IMR-90 (cell line): ENCODE data around the gene SERHL2. TPM values are rescaled to one million over a fixed set of nuclear protein-coding genes. Genes with fewer than 3 reads are reported as not detected.

Experiments
- ATAC-seq: fragments of 200-7000 bp; cut with Tn5 transposase; 2 replicates; pipeline ENCODE4 v1.9.1; 2020; ENCODE audit warnings: low read depth, mild to moderate bottlenecking, moderate library complexity
- BruUV-seq: library from RNA; stranded (reverse); fragments of 400-500 nt; replicated peaks from 2 replicates; lab custom pipeline; 2021; lab: Mats Ljungman, UMichigan
- CTCF ChIA-PET: fragments of 300-600 bp; formaldehyde crosslinking; extraction: SDS; loops from one replicate; lab custom pipeline; 2021; ENCODE audit warnings: antibody characterized with exemption; lab: Yijun Ruan, JAX
- POLR2A ChIA-PET: fragments of 300-600 bp; sonication (Branson Sonifier 250); formaldehyde crosslinking; loops from one replicate; lab custom pipeline; 2022; ENCODE audit warnings: antibody characterized with exemption; ENCODE audit not compliant: unreplicated experiment; lab: Charles Lee
- DNase-seq: peaks from one replicate; pipeline ENCODE4 v3.0.0; 2013
- H2AFZ ChIP-seq: replicated peaks from 2 replicates; pipeline ENCODE3; 2013; ENCODE audit warnings: low read length, mild to moderate bottlenecking; ENCODE audit not compliant: poor library complexity
- H2AK5ac ChIP-seq: 2 replicates; pipeline ENCODE4 v1.6.1; 2013; ENCODE audit warnings: low read depth, low read length, inconsistent platforms
- H2AK9ac ChIP-seq: replicated peaks from 2 replicates; pipeline ENCODE3; 2013; ENCODE audit warnings: mild to moderate bottlenecking, low read depth, low read length, moderate library complexity; ENCODE audit not compliant: poor library complexity
- H2BK120ac ChIP-seq: 2 replicates; pipeline ENCODE4 v1.6.1; 2013; ENCODE audit warnings: low read depth, low read length, inconsistent platforms
- H2BK15ac ChIP-seq: 3 replicates; pipeline ENCODE4 v1.6.1; 2013; ENCODE audit warnings: low read depth, low read length, inconsistent platforms
- H2BK20ac ChIP-seq: 2 replicates; pipeline ENCODE4 v1.6.1; 2013; ENCODE audit warnings: low read depth, mild to moderate bottlenecking, inconsistent platforms, low read length, moderate library complexity
- H2BK5ac ChIP-seq: 2 replicates; pipeline ENCODE4 v1.6.1; 2013; ENCODE audit warnings: mild to moderate bottlenecking, low read depth, low read length, inconsistent platforms; ENCODE audit not compliant: poor library complexity, severe bottlenecking
- H3K14ac ChIP-seq: replicated peaks from 2 replicates; pipeline ENCODE4 v1.6.1; 2013; ENCODE audit warnings: low read depth, low read length, inconsistent platforms
- H3K18ac ChIP-seq: 2 replicates; pipeline ENCODE4 v1.6.1; 2013; ENCODE audit warnings: low read depth, low read length, control low read depth
- H3K23ac ChIP-seq: 2 replicates; pipeline ENCODE4 v1.6.1; 2013; ENCODE audit warnings: low read depth, low read length, inconsistent platforms
- H3K27ac ChIP-seq: 2 replicates; pipeline ENCODE4 v1.5.1; 2013; ENCODE audit warnings: mild to moderate bottlenecking, control low read depth, low read length; ENCODE audit not compliant: insufficient read depth
- H3K27me3 ChIP-seq: 2 replicates; pipeline ENCODE4 v1.6.1; 2013; ENCODE audit warnings: low read length; ENCODE audit not compliant: control insufficient read depth, insufficient read depth
- H3K36me3 ChIP-seq: 2 replicates; pipeline ENCODE4 v1.6.1; 2013; ENCODE audit warnings: low read length, mixed read lengths; ENCODE audit not compliant: control insufficient read depth, insufficient read depth
- H3K4ac ChIP-seq: 2 replicates; pipeline ENCODE4 v1.6.1; 2013; ENCODE audit warnings: low read depth, low read length, inconsistent platforms
- H3K4me1 ChIP-seq: 2 replicates; pipeline ENCODE4 v1.6.1; 2013; ENCODE audit warnings: low read length, mixed read lengths; ENCODE audit not compliant: control insufficient read depth, insufficient read depth
- H3K4me2 ChIP-seq: 2 replicates; pipeline ENCODE4 v1.6.1; 2013; ENCODE audit warnings: low read depth, mild to moderate bottlenecking, control low read depth, low read length, moderate library complexity
- H3K4me3 ChIP-seq: 2 replicates; pipeline ENCODE4 v1.5.1; 2013; ENCODE audit warnings: low read depth, mild to moderate bottlenecking, control low read depth, low read length, moderate library complexity; ENCODE audit not compliant: insufficient read depth
- H3K56ac ChIP-seq: 2 replicates; pipeline ENCODE4 v1.6.1; 2013; ENCODE audit warnings: low read length, inconsistent platforms; ENCODE audit not compliant: insufficient read depth; ENCODE audit errors: extremely low read depth
- H3K79me1 ChIP-seq, 2 experiments: 2 replicates each; pipeline ENCODE4 v1.6.1; 2013; ENCODE audit warnings: low read length in 2 of 2, inconsistent platforms in 1 of 2, low read depth in 1 of 2
- H3K9ac ChIP-seq: 2 replicates; pipeline ENCODE4 v1.6.1; 2013; ENCODE audit warnings: low read depth, low read length, control low read depth
- H3K9me1 ChIP-seq: 2 replicates; pipeline ENCODE4 v1.6.1; 2013; ENCODE audit warnings: low read length, inconsistent platforms; ENCODE audit not compliant: insufficient read depth
- H3K9me3 ChIP-seq: 2 replicates; pipeline ENCODE4 v1.6.1; 2013; ENCODE audit warnings: low read length; ENCODE audit not compliant: control insufficient read depth, insufficient read depth
- H4K20me1 ChIP-seq: 2 replicates; pipeline ENCODE4 v1.6.1; 2013; ENCODE audit warnings: low read length, inconsistent platforms; ENCODE audit not compliant: insufficient read depth
- H4K5ac ChIP-seq: 2 replicates; pipeline ENCODE4 v1.6.1; 2013; ENCODE audit warnings: mild to moderate bottlenecking, low read depth, low read length, control low read depth
- H4K8ac ChIP-seq, 2 experiments: 2 replicates each; pipeline ENCODE4 v1.6.1; 2013; ENCODE audit warnings: low read depth in 2 of 2, low read length in 2 of 2, control low read depth in 1 of 2, inconsistent platforms in 1 of 2
- H4K91ac ChIP-seq: 2 replicates; pipeline ENCODE4 v1.6.1; 2013; ENCODE audit warnings: low read depth, low read length, inconsistent platforms; ENCODE audit not compliant: insufficient read depth
- ELK1 ChIP-seq: fragments of 150-350 bp; IDR thresholded peaks from 2 replicates; pipeline ENCODE4 v1.6.1; 2016; ENCODE audit warnings: low read depth, mild to moderate bottlenecking, low read length, moderate library complexity, borderline replicate concordance
- FOS ChIP-seq: fragments of 150-350 bp; IDR thresholded peaks from 2 replicates; pipeline ENCODE4 v1.6.1; 2016; ENCODE audit warnings: low read depth, low read length
- USF2 ChIP-seq: fragments of 150-350 bp; IDR thresholded peaks from 2 replicates; pipeline ENCODE4 v1.6.1; 2017; ENCODE audit warnings: mild to moderate bottlenecking, antibody characterized with exemption, low read length, low read depth
- WGBS, 2 experiments: methylation state at CpG; one replicate each; pipeline versions ENCODE4 v1.1.5 to v1.1.7; 2013; ENCODE audit warnings: missing lambda C conversion rate in 2 of 2; ENCODE audit not compliant: insufficient read length in 1 of 2; ENCODE audit errors: extremely low coverage in 2 of 2; 5-methylcytosine and 5-hydroxymethylcytosine counted together
- dilution Hi-C: fragments of 300-500 bp; cut with HindIII; formaldehyde crosslinking; loops from one replicate; pipeline ENCODE4 v1.14.3; 2018; ENCODE audit warnings: low sequenced_read_pairs; ENCODE audit not compliant: unreplicated experiment
- in situ Hi-C: fragments of 300-500 bp; cut with MboI; formaldehyde crosslinking; loops from 3 replicates; pipeline ENCODE4 v1.14.3; 2019; ENCODE audit warnings: low sequenced_read_pairs, inconsistent platforms, mixed read lengths
- intact Hi-C: fragments of 100-400 bp; cut with micrococcal nuclease; formaldehyde crosslinking; loops from 2 replicates; pipeline ENCODE4 v1.10.0; 2022
- polyA plus RNA-seq, 3 experiments: library from polyadenylated mRNA; depleted of rRNA; stranded (reverse); fragments of >200 nt; gene quantifications; 2 replicates each; pipeline ENCODE4 v1.2.3, GENCODE V29; 2012; ENCODE audit warnings: low replicate concordance in 1 of 3
- total RNA-seq: library from RNA; depleted of rRNA; stranded (reverse); fragments of >200 nt; gene quantifications from 2 replicates; pipeline ENCODE4 v1.2.3, GENCODE V29; 2012

Gene SERHL2
- total and polyA plus RNA-seq, 2 of the 4 experiments (the other 2 are of a cell fraction), result 4.5 to 5.0 TPM

- peak overlapping the region; percentile 33 for H2BK120ac ChIP-seq
- H3K9me1 ChIP-seq, result peaks cover 28% of the 10 kb centered on the region
- CTCF ChIA-PET, result interaction anchor here (0.6 kb wide), 1 partner anchor 13 kb away, joined by 3 read pairs; no protein-coding TSS in a partner anchor
- peak overlapping the region; percentile 29 for H3K9ac ChIP-seq
- no peaks in the 10 kb centered on the region for H3K9me3 ChIP-seq
- H3K23ac ChIP-seq, result peak overlapping the region; percentile 96
- H4K91ac ChIP-seq, result peak overlapping the region; percentile 35
- no peak overlapping the region; the same call in 2 of the 3 replicates for H2BK15ac ChIP-seq
- WGBS, 2 experiments, result 17% methylated on average over 1 of the region's 11 CpGs; no CpG with 5 or more reads in 1 of the 2 experiments
- peak overlapping the region; percentile 95 for H2AK5ac ChIP-seq
- no peak overlapping the region for H3K4me3 ChIP-seq
- H3K56ac ChIP-seq, result peak overlapping the region; percentile 64; the same call in 1 of the 2 replicates
- peaks cover 35% of the 10 kb centered on the region for H3K4me1 ChIP-seq
- H4K20me1 ChIP-seq, result peaks cover 64% of the 10 kb centered on the region
- peak overlapping the region; percentile 58 for H2AFZ ChIP-seq
- DNase-seq (peak; percentile 76), ATAC-seq (peak; percentile 69)
- no TSS peak for BruUV-seq
- dilution Hi-C loops (no loop called here), intact Hi-C loops (no loop called here), in situ Hi-C loops (no loop called here)
- TF ChIP-seq USF2, result no peak
- TF ChIP-seq FOS, result peak; percentile 48; the same call in 1 of the 2 replicates
- TF ChIP-seq ELK1, result no peak
- H2BK20ac ChIP-seq, result peak overlapping the region; percentile 16; the same call in 1 of the 2 replicates
- peak overlapping the region; percentile 75 for H2AK9ac ChIP-seq
- no peak overlapping the region; the same call in 1 of the 2 replicates for H4K5ac ChIP-seq
- peak overlapping the region; percentile 20; the same call in 1 of the 2 replicates for H3K18ac ChIP-seq
- H3K4ac ChIP-seq, result peak overlapping the region; percentile 86
- peak overlapping the region in 1 of 2 experiments; percentile 71; a peak in 2 of 4 replicates for H4K8ac ChIP-seq
- H3K14ac ChIP-seq, result peak overlapping the region; percentile 76
- H2BK5ac ChIP-seq, result peak overlapping the region; percentile 66
- peak overlapping the region; percentile 76 for H3K4me2 ChIP-seq
- H3K27ac ChIP-seq, result peak overlapping the region; percentile 72
- POLR2A ChIA-PET, result interaction anchor here (0.6 kb wide), 1 partner anchor 33 kb away, joined by 3 read pairs; no protein-coding TSS in a partner anchor
- peaks cover 10% of the 10 kb centered on the region for H3K36me3 ChIP-seq
- peaks cover 25 to 79% of the 10 kb centered on the region in 2 experiments; a peak in 3 of 4 replicates for H3K79me1 ChIP-seq
- no peaks in the 10 kb centered on the region for H3K27me3 ChIP-seq
Observed at GRCh38 chr22:42608823-42609361, 55.1 kb downstream of the SERHL2 start.
